LNCaP clone FGC (cell line): ENCODE data around the gene LIPC.

Experiments
- DNase-seq: peaks from one replicate; pipeline ENCODE4 v3.0.0-alpha.2; 2011; ENCODE audit warnings: low read depth
- H3K4me3 ChIP-seq: 2 replicates; pipeline ENCODE4 v1.5.1; 2011; ENCODE audit warnings: mild to moderate bottlenecking, low read depth, low read length, control low read depth
- CTCF ChIP-seq: IDR thresholded peaks from 2 replicates; pipeline ENCODE4 v1.5.1; 2012; ENCODE audit warnings: mild to moderate bottlenecking; ENCODE audit not compliant: control insufficient read depth, insufficient read depth; ENCODE audit errors: extremely low read depth

Gene LIPC

GRCh38 chr15:58396181-58396580 lies 35.6 kb upstream of the LIPC start:
- no peak overlapping the region for H3K4me3 ChIP-seq
- no peak for TF ChIP-seq CTCF
- DNase-seq, result no peak

- no peak overlapping the region for H3K4me3 ChIP-seq
- DNase-seq, result no peak
- no peak for TF ChIP-seq CTCF
Measured at GRCh38 chr15:58398071-58398470, 33.7 kb upstream of the LIPC start.

- H3K4me3 ChIP-seq, result no peak overlapping the region
- TF ChIP-seq CTCF, result no peak
- DNase-seq, result no peak
Measured at GRCh38 chr15:58398643-58399042, 33.1 kb upstream of the LIPC start.

GRCh38 chr15:58399739-58400138 lies 32.1 kb upstream of the LIPC start:
- no peak for TF ChIP-seq CTCF
- DNase-seq, result no peak

GRCh38 chr15:58401276-58401675 lies 30.5 kb upstream of the LIPC start:
- no peak overlapping the region for H3K4me3 ChIP-seq
- DNase-seq, result no peak
- no peak for TF ChIP-seq CTCF

More at GRCh38 chr15:58399739-58400138, 32.1 kb upstream of the LIPC start:
- no peak overlapping the region for H3K4me3 ChIP-seq

- no peak for TF ChIP-seq CTCF
- no peak overlapping the region for H3K4me3 ChIP-seq
- no peak for DNase-seq
Measured at GRCh38 chr15:58401991-58402649, 29.7 kb upstream of the LIPC start.

- no peak for TF ChIP-seq CTCF
- no peak for DNase-seq
- no peak overlapping the region for H3K4me3 ChIP-seq
Measured at GRCh38 chr15:58403581-58403980, 28.2 kb upstream of the LIPC start.
